Measurements from ENCODE around the gene LTBP4.
A peak's percentile ranks its signal among the peaks of the same experiment; 100 is the strongest.

The LTBP4 gene

DNA sequence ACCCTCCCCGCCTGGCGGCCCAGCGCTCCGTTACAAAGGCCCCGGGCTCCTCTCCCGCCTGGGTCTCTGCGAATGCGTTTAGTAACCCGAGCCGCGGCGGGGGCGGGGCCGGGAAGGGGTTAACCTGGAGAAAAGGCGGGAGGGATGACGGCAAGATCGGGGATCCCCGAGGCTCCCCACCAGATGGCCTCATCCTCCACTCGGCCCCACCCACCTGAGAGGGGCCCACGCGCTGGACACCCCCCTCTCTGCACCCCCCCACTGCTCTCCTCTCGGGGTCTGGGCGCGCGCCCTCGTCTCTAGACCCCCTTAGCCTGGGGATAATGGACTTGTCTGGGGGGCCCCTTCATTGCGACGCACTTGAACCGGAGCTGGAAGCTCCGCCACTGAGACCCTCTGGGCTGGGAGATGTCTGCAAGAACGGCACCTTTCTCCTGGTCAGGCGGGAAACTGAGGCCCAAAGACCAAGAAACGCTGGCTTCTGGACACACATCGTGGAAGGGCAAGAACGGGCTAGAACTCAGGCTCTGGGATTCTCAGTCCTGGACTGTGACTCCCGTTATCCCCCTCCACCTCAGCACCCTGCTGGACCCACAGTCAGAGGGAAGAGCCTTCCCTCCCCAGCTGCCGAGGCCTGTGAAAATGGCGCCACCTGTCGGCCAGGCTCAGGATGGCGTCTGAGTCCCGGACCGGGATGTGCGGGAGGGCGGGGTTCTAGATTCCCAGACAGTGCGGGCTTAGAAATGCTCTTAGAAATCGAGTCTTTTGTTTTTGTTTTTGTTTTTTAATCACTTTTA is 2.9 kb upstream of the LTBP4 start:
- TF ChIP-seq, protein P1, sequence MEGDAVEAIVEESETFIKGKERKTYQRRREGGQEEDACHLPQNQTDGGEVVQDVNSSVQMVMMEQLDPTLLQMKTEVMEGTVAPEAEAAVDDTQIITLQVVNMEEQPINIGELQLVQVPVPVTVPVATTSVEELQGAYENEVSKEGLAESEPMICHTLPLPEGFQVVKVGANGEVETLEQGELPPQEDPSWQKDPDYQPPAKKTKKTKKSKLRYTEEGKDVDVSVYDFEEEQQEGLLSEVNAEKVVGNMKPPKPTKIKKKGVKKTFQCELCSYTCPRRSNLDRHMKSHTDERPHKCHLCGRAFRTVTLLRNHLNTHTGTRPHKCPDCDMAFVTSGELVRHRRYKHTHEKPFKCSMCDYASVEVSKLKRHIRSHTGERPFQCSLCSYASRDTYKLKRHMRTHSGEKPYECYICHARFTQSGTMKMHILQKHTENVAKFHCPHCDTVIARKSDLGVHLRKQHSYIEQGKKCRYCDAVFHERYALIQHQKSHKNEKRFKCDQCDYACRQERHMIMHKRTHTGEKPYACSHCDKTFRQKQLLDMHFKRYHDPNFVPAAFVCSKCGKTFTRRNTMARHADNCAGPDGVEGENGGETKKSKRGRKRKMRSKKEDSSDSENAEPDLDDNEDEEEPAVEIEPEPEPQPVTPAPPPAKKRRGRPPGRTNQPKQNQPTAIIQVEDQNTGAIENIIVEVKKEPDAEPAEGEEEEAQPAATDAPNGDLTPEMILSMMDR (conservative IDR thresholded peaks at IDR 0.05), result peak; percentile 99
- no peak overlapping the region for H3K27ac ChIP-seq

DNA sequence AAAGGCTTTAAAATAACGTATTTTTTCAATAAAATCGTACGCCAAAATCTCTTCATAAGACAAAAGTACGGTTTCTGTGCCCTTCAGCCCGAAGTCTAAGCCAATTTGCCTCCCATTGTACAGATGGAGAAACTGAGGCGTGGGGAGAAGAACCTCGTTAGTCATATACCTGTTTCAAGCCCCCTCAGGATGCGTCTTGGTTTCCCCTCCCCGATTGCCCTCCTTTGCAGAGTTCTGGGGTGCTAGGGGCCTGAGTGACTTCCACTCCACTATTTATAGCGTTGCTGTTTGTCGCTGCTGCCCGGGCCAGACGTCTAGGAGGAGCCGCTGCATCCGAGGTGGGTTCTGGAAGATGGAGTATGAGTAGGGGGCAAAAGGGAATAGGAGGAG is 2.3 kb upstream of the LTBP4 start:
- TF ChIP-seq, protein P1 (conservative IDR thresholded peaks at IDR 0.05), result no peak; the same call in none of the 2 replicates
- H3K27ac ChIP-seq, result no peak overlapping the region

DNA sequence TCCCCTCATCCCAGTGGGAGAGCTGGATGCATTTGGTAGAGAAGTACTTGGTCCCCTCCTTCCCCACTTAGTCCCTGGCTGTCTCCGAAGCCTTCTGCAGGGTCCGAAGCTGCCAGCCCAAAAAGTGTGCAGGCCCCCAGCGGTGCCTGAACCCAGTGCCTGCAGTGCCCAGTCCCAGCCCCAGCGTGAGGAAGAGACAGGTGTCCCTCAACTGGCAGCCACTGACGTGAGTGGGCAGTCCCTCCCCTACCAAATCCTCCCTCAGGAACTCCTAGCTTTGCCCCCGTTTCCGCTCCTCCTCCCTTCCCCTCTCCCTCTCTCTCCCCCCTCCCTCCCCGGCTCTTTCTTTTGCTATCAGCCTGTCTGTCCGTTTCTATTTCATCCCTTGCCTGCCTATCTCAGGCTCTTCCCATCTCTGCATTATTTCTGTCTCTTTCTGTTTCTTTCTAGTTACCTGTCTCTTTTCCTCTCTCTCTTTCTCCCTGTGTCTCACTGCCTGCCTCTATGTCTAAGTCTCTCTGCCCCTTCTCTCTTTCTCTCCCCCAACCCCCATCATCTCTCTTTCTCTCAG is 1.8 kb upstream of the LTBP4 start:
- no peak overlapping the region for H3K27ac ChIP-seq
- TF ChIP-seq, protein P1 (conservative IDR thresholded peaks at IDR 0.05), result no peak

DNA sequence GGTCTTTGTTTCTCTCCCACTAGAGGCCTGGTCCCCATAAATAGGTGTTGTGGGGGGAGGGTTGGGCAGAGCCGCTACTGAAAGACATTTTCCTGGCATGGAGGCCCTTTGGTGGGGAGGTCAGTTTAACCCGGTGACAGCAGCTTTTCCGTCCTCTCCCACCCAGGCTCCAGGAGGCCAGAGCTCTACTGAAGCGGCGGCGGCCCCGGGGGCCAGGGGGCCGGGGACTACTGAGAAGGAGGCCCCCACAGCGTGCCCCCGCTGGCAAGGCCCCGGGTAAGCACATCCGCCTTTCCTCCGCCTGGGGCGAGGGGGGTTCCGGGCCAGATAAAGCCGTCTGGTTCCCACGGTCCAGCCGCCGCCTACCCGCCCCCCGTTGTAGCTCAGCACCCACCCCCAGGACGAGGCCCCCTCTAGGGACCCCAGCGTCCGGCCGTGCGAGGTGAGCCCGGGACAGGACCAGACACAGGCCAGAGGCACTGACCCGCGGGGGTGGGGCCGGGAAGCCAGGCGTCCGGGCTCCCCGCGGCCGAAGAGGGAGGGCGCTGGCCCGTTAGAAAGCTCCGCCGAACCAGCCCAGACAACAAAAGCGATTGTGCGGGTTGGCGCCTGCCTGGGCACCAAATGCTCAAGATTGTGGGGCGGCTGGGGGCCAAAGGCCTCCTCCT is 1.1 kb upstream of the LTBP4 start:
- TF ChIP-seq, protein P1 (conservative IDR thresholded peaks at IDR 0.05), result no peak
- no peak overlapping the region for H3K27ac ChIP-seq

DNA sequence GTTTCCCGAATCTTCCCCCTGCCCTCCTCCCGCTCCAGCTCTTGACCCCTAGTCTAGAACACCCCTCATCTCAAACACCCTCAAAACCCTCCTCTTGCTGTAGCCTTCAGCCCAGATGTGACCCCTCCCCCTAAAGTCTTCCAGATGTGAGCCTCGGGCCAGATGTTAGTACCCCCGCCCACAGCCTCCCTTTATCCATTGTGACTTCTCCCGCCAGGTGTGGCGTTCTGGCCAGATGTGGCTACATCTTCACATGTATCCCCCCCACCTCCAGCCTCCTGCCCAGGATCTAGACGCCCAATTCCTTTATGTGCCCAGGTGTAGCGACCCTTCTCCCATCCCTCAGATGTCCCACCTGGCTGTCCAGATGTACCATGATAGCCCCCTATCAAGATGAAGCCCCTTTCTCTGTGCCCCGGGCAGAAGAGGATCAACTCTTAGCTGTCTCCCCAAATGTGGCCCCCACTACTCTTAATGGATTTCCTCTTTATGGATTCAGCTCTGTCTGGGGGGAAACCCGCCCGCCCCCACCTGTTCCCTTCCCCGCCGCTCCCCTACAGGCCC is 517 bp upstream of the LTBP4 start:
- H3K27ac ChIP-seq, result peak overlapping the region; percentile 49; the same call in 1 of the 2 replicates

DNA sequence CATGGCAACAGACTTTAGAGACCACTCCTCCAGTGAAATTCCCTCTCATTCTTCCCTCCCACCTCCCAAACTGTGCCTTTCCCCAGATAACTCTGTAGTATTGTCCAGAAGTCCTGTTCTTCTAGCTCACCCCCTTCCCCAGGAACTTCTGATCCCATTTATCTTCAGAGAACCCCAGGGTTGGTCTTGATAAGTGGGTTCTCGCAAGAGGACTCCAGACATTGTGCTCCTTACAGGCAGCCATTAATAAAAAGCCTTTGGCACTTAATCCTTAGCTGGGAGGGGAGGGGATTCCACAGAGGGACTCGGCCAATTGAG is 1.9 kb downstream of the LTBP4 start:
- TF ChIP-seq, protein P1 (conservative IDR thresholded peaks at IDR 0.05), result no peak
- H3K27ac ChIP-seq, result no peak overlapping the region

More for the DNA sequence above, 517 bp upstream of the LTBP4 start:
- TF ChIP-seq, protein P1 (conservative IDR thresholded peaks at IDR 0.05), result no peak

Data from VCaP (cell line).